GM12878 (cell line): ENCODE measurements around the gene FGF12. TPM values are rescaled to one million over a fixed set of nuclear protein-coding genes. Genes with fewer than 3 reads are reported as not detected.

Experiments
- ATAC-seq: fragments of 200-7000 bp; cut with Tn5 transposase; 3 replicates; pipeline ENCODE4 v1.9.1; 2020; ENCODE audit warnings: mild to moderate bottlenecking, moderate library complexity
- BruUV-seq: library from RNA; stranded (reverse); fragments of 400-500 nt; replicated peaks from 2 replicates; lab custom pipeline; 2021; lab: Mats Ljungman, UMichigan
- CTCF ChIA-PET: fragments of 300-600 bp; sonication (Branson Sonifier 250); formaldehyde crosslinking; extraction: SDS; loops from one replicate; lab custom pipeline; 2021; ENCODE audit warnings: inconsistent platforms; lab: Yijun Ruan, JAX
- POLR2A ChIA-PET: fragments of 350-600 bp; formaldehyde crosslinking; extraction: SDS; loops from one replicate; lab custom pipeline; 2021; ENCODE audit warnings: inconsistent platforms; lab: Charles Lee
- RAD21 ChIA-PET: fragments of 300-600 bp; sonication (Branson Sonifier 250); formaldehyde crosslinking; loops from one replicate; lab custom pipeline; 2023; ENCODE audit warnings: antibody characterized with exemption; ENCODE audit not compliant: unreplicated experiment; lab: Charles Lee
- SMC1A ChIA-PET: fragments of 300-600 bp; sonication (Branson Sonifier 250); formaldehyde crosslinking; loops from one replicate; lab custom pipeline; 2023; ENCODE audit not compliant: unreplicated experiment, uncharacterized antibody; lab: Charles Lee
- DNase-seq: peaks from one replicate; pipeline ENCODE4 v3.0.0-alpha.2; 2011; ENCODE audit warnings: low read depth, low spot score
- FAIRE-seq: peaks from 3 replicates; lab custom pipeline; 2011; peaks lifted over from hg19 to GRCh38; lab: Jason Lieb, UNC
- H2AFZ ChIP-seq: 2 replicates; pipeline ENCODE4 v1.6.0; 2011; ENCODE audit warnings: low read depth, low read length, control low read depth; ENCODE audit not compliant: control insufficient read depth
- H3K27ac ChIP-seq: 2 replicates; pipeline ENCODE4 v1.5.1; 2011; ENCODE audit warnings: control low read depth; ENCODE audit not compliant: control insufficient read depth, insufficient read depth
- H3K27me3 ChIP-seq, 2 experiments: replicated peaks in 1 of 2; 2 replicates each; pipeline versions ENCODE4 v1.6.0 to v1.6.1; 2011; ENCODE audit warnings: low read length in 1 of 2; ENCODE audit not compliant: control insufficient read depth in 2 of 2, insufficient read depth in 2 of 2
- H3K36me3 ChIP-seq, 2 experiments: 2 replicates each; pipeline ENCODE4 v1.5.1; 2011; ENCODE audit warnings: low read length in 1 of 2; ENCODE audit not compliant: control insufficient read depth in 2 of 2, insufficient read depth in 2 of 2
- H3K4me1 ChIP-seq: 2 replicates; pipeline ENCODE4 v1.6.1; 2011; ENCODE audit warnings: mild to moderate bottlenecking, low read length, moderate library complexity, mixed read lengths; ENCODE audit not compliant: control insufficient read depth, insufficient read depth
- H3K4me2 ChIP-seq: 2 replicates; pipeline ENCODE4 v1.6.0; 2011; ENCODE audit warnings: control low read depth; ENCODE audit not compliant: control insufficient read depth, insufficient read depth
- H3K4me3 ChIP-seq: fragments of 200-600 bp; sonication (generic); 2 replicates; pipeline ENCODE4 v1.5.1; 2016
- H3K79me2 ChIP-seq: 2 replicates; pipeline ENCODE4 v1.6.0; 2011; ENCODE audit warnings: low read length; ENCODE audit not compliant: control insufficient read depth, insufficient read depth
- H3K9ac ChIP-seq: 2 replicates; pipeline ENCODE4 v1.8.0; 2011; ENCODE audit warnings: low read length, control low read depth, mixed read lengths; ENCODE audit not compliant: control insufficient read depth, insufficient read depth
- H3K9me3 ChIP-seq: replicated peaks from 3 replicates; pipeline ENCODE4 v1.5.1; 2011; ENCODE audit warnings: mild to moderate bottlenecking, low read length; ENCODE audit not compliant: control insufficient read depth, insufficient read depth
- H4K20me1 ChIP-seq: 2 replicates; pipeline ENCODE4 v1.6.0; 2011; ENCODE audit not compliant: control insufficient read depth, insufficient read depth
- BHLHE40 ChIP-seq, 2 experiments: fragments of 450-650 bp in 1 of 2; IDR thresholded peaks; 2 replicates each; pipeline ENCODE4 v1.6.1; 2011 to 2017; ENCODE audit warnings: low read depth in 2 of 2, borderline replicate concordance in 1 of 2, improper control_type of control experiment in 1 of 2, low read length in 1 of 2, mild to moderate bottlenecking in 1 of 2
- EED ChIP-seq: sonication (generic); IDR thresholded peaks from 2 replicates; pipeline ENCODE4 v1.6.1; 2016; ENCODE audit warnings: antibody characterized with exemption, low read depth
- RBBP5 ChIP-seq: fragments of 200-600 bp; sonication (generic); conservative IDR thresholded peaks from 2 replicates; pipeline ENCODE4 v1.6.1; 2016
- SREBF2 ChIP-seq: IDR thresholded peaks from 2 replicates; pipeline ENCODE4 v1.6.1; 2012; ENCODE audit warnings: mild to moderate bottlenecking, low read length
- WGBS: methylation state at CpG from one replicate; pipeline ENCODE4 v1.1.6; 2016; ENCODE audit warnings: low lambda C conversion rate; ENCODE audit not compliant: insufficient replicate concordance, insufficient coverage; ENCODE audit errors: missing lambda C conversion rate; 5-methylcytosine and 5-hydroxymethylcytosine counted together
- in situ Hi-C: fragments of 300-500 bp; cut with MboI; formaldehyde crosslinking; loops from 9 replicates; pipeline ENCODE4 v1.14.3; 2018; ENCODE audit warnings: mixed read lengths
- intact Hi-C: fragments of 100-400 bp; cut with micrococcal nuclease; formaldehyde crosslinking; loops from one replicate; pipeline ENCODE4 v1.14.2; 2022; ENCODE audit not compliant: unreplicated experiment
- polyA plus RNA-seq, 11 experiments: library from polyadenylated mRNA; depleted of rRNA in 4 of 11; unstranded in 6 of 11; stranded (reverse) in 5 of 11; fragments of >200 nt; fragmentation: Nextera tagmentation in 4 of 11; fragmentation: Illumina TruSeq in 1 of 11; extraction: Ambion mirVana in 4 of 11; extraction: Trizol in 1 of 11; gene quantifications; 1 replicate in 1 of 11; 2 replicates in 10 of 11; pipeline versions ENCODE4 v1.2.1 to v1.2.3, GENCODE V29; 2011 to 2016; ENCODE audit warnings: inconsistent platforms in 2 of 11, missing spikeins in 2 of 11, low read depth in 1 of 11
- total RNA-seq, 4 experiments: library from RNA; depleted of rRNA in 3 of 4; stranded (reverse); fragments of >200 nt in 3 of 4; fragmentation: Illumina TruSeq in 1 of 4; extraction: Trizol in 1 of 4; gene quantifications; 2 replicates each; pipeline versions ENCODE4 v1.2.1 to v1.2.3, GENCODE V29; 2013 to 2021
- TF ChIP-seq, protein P1 (sequence below): fragments of 150-350 bp; IDR thresholded peaks from 2 replicates; pipeline ENCODE4 v1.6.1; 2016; ENCODE audit warnings: low read depth, low read length
- TF ChIP-seq, protein P2 (sequence below): fragments of 450-650 bp; IDR thresholded peaks from 2 replicates; pipeline ENCODE4 v1.6.1; 2016; ENCODE audit warnings: mild to moderate bottlenecking, moderate library complexity, borderline replicate concordance

FGF12 gene
- total and polyA plus RNA-seq, 10 of the 15 experiments (the other 5 are each of a cell fraction or from before 2014, with no cell fraction given), result 0.03 to 0.43 (median 0.13) TPM; not detected in 7

DNA sequence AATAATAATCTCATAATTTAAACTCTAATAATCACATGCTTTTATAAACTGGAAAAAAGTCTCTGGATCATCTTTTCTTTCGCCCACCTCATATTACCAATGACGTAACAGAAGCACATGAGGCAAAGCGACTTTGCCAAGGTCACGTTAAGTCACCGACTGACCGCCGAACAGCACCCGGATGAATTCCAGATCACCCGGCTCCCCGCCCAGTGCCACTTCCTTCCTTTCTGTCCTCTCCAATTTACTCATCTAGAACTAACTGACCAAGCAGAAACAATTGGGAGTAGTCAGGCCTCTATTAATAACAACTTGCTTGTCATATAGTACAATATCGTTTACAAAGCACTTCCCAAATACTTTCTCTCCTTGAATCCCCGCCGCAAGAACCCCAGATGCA is 21.1 kb downstream of the FGF12 start:
- ChIA-PET POLR2A (no interaction called here), SMC1A (no interaction called here), CTCF (no interaction called here), RAD21 (no interaction called here)
- no peaks in the 10 kb centered on the region for H3K27me3 ChIP-seq
- ATAC-seq, result no peak
- intact Hi-C loops, result no loop called here
- TF ChIP-seq, protein P1, sequence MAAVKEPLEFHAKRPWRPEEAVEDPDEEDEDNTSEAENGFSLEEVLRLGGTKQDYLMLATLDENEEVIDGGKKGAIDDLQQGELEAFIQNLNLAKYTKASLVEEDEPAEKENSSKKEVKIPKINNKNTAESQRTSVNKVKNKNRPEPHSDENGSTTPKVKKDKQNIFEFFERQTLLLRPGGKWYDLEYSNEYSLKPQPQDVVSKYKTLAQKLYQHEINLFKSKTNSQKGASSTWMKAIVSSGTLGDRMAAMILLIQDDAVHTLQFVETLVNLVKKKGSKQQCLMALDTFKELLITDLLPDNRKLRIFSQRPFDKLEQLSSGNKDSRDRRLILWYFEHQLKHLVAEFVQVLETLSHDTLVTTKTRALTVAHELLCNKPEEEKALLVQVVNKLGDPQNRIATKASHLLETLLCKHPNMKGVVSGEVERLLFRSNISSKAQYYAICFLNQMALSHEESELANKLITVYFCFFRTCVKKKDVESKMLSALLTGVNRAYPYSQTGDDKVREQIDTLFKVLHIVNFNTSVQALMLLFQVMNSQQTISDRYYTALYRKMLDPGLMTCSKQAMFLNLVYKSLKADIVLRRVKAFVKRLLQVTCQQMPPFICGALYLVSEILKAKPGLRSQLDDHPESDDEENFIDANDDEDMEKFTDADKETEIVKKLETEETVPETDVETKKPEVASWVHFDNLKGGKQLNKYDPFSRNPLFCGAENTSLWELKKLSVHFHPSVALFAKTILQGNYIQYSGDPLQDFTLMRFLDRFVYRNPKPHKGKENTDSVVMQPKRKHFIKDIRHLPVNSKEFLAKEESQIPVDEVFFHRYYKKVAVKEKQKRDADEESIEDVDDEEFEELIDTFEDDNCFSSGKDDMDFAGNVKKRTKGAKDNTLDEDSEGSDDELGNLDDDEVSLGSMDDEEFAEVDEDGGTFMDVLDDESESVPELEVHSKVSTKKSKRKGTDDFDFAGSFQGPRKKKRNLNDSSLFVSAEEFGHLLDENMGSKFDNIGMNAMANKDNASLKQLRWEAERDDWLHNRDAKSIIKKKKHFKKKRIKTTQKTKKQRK, result no peak
- TF ChIP-seq BHLHE40 (IDR thresholded peaks at IDR 0.05; ENCODE audit: borderline replicate concordance in 1 of 2, low read depth in 2 of 2, low read length in 1 of 2) (no peak), SREBF2 (no peak), EED (no peak), RBBP5 (no peak)
- TF ChIP-seq, protein P2, sequence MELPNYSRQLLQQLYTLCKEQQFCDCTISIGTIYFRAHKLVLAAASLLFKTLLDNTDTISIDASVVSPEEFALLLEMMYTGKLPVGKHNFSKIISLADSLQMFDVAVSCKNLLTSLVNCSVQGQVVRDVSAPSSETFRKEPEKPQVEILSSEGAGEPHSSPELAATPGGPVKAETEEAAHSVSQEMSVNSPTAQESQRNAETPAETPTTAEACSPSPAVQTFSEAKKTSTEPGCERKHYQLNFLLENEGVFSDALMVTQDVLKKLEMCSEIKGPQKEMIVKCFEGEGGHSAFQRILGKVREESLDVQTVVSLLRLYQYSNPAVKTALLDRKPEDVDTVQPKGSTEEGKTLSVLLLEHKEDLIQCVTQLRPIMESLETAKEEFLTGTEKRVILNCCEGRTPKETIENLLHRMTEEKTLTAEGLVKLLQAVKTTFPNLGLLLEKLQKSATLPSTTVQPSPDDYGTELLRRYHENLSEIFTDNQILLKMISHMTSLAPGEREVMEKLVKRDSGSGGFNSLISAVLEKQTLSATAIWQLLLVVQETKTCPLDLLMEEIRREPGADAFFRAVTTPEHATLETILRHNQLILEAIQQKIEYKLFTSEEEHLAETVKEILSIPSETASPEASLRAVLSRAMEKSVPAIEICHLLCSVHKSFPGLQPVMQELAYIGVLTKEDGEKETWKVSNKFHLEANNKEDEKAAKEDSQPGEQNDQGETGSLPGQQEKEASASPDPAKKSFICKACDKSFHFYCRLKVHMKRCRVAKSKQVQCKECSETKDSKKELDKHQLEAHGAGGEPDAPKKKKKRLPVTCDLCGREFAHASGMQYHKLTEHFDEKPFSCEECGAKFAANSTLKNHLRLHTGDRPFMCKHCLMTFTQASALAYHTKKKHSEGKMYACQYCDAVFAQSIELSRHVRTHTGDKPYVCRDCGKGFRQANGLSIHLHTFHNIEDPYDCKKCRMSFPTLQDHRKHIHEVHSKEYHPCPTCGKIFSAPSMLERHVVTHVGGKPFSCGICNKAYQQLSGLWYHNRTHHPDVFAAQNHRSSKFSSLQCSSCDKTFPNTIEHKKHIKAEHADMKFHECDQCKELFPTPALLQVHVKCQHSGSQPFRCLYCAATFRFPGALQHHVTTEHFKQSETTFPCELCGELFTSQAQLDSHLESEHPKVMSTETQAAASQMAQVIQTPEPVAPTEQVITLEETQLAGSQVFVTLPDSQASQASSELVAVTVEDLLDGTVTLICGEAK, result no peak
- no peaks in the 10 kb centered on the region for H3K36me3 ChIP-seq
- BruUV-seq, result no TSS peak
- in situ Hi-C loops, result no loop called here
- 78% methylated on average over 13 of the region's 13 CpGs for WGBS
- no peak overlapping the region for H2AFZ ChIP-seq
- no peaks in the 10 kb centered on the region for H3K79me2 ChIP-seq
- H4K20me1 ChIP-seq, result no peaks in the 10 kb centered on the region
- no peaks in the 10 kb centered on the region for H3K4me1 ChIP-seq
- H3K4me3 ChIP-seq, result no peak overlapping the region
- no peak for DNase-seq
- H3K4me2 ChIP-seq, result no peak overlapping the region
- FAIRE-seq, result no peak
- H3K27ac ChIP-seq, result no peak overlapping the region
- no peaks in the 10 kb centered on the region for H3K9me3 ChIP-seq
- no peak overlapping the region for H3K9ac ChIP-seq
